Ramos (cell line): ENCODE results near the gene NLE1.
"Not testable (repeated sequence)": the region's sequence is repeated elsewhere in the genome, so short reads cannot be mapped to it uniquely, and the experiment has no call there.

ENCODE experiments used
- in situ Hi-C: fragments of 300-500 bp; cut with MboI; formaldehyde crosslinking; loops from one replicate; pipeline ENCODE4 v1.14.3; 2022; ENCODE audit warnings: low sequenced_read_pairs; ENCODE audit not compliant: unreplicated experiment

Gene NLE1

GRCh38 chr17:35164716-35165115 lies 22.6 kb upstream of the NLE1 start:
- in situ Hi-C loops = loop anchor here (10.0 kb wide), 1 partner anchor 370 kb away; the partner anchor contains the start of gene SLFN12L

- in situ Hi-C loops = loop anchor here (10.0 kb wide), 1 partner anchor 371 kb away; the partner anchor contains the start of gene SLFN12L
These were observed 21.8 kb upstream of the NLE1 start for GRCh38 chr17:35163886-35164285.

DNA sequence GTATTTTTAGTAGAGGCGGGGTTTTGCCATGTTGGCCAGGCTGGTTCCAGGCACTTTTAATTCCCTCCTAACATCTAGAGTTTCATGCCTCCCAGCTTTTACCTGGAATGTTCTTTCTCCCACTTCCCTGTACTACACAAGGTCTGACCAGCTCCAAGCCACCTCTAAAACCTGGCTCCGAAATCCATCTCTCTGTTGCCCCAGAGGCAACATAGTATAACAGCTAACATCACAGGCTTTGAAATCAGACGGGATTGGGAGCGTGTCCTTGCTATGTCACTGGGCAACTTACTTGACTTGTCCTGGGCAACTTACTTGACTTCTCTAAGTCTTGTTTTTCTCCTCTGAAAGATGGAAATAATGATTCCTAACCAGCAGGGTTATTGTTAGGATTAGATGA lies 20.7 kb upstream of the NLE1 start:
- in situ Hi-C loops = loop anchor here (10.0 kb wide), 1 partner anchor 372 kb away; the partner anchor contains the start of gene SLFN12L

GRCh38 chr17:35161281-35161761 lies 19.2 kb upstream of the NLE1 start:
- in situ Hi-C loops = loop anchor here (10.0 kb wide), 1 partner anchor 373 kb away; the partner anchor contains the start of gene SLFN12L

DNA sequence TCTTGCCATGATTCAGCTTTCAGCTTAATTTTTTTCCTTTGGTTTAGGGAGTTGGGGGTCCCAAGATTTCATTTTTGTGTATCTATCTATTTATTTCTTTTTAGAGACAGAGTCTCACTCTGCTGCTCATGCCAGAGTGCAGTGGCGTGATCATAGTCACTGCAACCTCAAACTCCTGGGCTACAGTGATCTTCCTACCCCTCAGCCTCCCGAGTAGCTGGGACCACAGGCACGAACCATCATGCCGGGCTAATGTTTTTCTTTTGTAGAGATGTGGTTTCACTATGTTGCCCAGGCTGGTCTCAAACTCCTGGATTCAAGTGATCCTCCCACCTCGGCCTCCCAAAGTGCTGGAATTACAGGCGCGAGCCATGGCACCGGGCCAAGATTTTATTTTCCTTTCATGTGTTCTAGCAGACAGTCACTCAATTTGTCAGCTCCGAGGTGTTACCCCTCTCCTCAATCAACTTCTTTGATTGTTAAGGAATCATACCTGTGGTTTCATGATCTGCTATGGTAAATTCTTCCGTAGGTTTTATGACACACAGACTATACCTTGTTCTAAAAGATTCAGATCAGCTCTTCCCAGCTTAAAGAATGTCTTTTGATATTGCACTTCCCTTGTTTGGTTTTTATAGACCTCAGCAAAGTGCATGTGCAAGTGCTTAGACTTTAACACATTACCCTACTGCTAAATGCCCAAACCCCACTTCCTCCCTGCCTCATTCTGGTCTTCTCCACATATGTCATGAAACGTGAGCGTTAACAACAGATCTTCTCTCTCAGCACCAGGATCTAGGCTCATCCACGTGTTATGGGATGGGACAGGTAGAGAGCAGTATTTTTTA lies 18.5 kb upstream of the NLE1 start:
- in situ Hi-C loops = loop anchor here (10.0 kb wide), 1 partner anchor 374 kb away; the partner anchor contains the start of gene SLFN12L

DNA sequence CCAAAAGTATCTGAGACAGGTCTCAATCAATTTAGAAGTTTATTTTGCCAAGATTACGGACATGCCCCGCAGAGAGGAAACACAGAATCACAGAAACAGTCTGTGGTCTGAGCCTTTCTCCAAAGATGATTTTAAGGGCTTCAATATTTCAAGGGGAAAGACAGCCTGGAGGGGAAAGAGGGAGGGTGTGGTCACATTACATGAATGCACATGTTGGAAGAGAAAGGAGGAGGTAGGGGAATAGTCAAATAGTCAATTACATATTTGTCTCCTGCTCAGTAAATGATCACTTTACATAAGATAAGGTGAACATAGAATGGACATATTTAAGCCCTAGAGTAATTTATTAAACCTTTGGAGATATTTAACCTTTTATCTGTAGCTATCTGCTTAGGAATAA lies 17.8 kb upstream of the NLE1 start:
- in situ Hi-C loops = loop anchor here (10.0 kb wide), 1 partner anchor 375 kb away; the partner anchor contains the start of gene SLFN12L

DNA sequence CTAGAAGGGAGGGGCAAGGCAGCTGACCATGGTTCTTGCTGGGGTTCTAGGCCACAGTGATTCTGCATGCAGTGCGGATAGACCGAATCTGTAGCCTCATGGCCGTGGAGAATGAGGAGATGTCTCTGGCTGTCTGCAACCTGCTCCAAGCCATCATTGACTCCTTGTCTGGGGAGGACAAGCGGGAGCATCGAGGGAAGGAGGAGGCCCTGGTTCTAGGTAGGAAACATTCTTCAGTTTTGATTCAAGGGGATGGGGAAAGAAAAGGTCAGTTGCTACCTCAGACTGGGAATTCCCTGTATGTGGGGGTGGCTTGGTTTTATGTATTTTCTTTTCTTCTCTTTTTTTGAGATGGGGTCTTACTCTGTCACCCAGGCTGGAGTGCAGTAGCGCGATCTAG lies 13.1 kb upstream of the NLE1 start:
- in situ Hi-C loops = no loop called here

- in situ Hi-C loops = no loop called here
These were observed 12.4 kb upstream of the NLE1 start for GRCh38 chr17:35154196-35155165.

GRCh38 chr17:35152421-35153140 lies 10.5 kb upstream of the NLE1 start:
- in situ Hi-C loops = no loop called here

DNA sequence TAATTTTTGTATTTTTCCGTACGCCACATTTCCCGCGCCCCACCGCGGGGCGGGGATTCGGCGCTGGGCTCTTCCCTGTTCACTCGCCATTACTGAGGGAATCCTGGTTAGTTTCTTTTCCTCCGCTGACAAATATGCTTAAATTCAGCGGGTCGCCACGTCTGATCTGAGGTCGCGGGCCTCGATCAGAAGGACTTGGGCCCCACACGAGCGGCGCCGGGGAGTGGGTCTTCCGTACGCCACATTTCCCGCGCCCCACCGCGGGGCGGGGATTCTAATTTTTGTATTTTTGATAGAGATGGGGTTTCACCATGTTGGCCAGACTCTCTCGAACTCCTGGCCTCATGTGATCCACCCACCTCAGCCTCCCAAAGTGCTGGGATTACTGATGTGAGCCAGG lies 9.0 kb upstream of the NLE1 start:
- in situ Hi-C loops = not testable (repeated sequence)

DNA sequence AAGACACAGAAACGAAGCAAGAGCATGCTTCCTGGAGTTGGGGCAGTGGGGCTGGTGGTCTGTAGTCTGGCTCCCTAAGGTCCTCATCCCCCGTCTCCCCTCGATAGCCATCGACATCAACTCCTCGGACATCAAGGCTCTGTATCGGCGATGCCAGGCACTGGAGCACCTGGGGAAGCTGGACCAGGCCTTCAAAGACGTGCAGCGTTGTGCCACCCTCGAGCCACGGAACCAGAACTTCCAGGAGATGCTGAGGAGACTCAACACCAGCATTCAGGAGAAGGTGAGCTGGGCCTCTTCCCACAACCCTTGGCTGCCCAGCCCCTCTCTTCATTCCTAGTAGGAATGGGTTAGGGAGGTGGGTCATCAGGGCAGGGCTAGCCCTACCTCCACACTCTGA lies 7.8 kb upstream of the NLE1 start:
- in situ Hi-C loops = no loop called here

DNA sequence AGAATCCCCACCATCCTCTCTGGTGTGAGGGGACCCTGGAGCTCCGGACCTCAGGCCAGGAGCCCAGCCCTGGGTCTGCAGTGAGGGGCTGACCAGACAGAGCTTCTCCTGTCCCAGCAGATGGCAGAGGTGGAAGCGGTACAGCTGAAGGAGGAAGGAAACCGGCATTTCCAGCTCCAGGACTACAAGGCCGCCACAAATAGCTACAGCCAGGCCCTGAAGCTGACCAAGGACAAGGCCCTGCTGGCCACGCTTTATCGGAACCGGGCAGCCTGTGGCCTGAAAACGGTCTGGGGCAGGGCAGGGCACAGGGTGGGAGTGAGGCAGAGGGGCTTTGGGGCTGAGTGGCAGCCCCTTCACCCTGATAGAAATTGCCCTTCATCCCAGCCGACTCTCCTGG lies 6.0 kb upstream of the NLE1 start:
- in situ Hi-C loops = no loop called here

GRCh38 chr17:35147375-35147905 lies 5.3 kb upstream of the NLE1 start, which contains the start of gene UNC45B:
TSS of gene UNC45B (plus strand) at chr17:35147817. CDS start at chr17:35148264, 447 bp downstream.
- in situ Hi-C loops = no loop called here

- in situ Hi-C loops = no loop called here
These were observed 4.2 kb upstream of the NLE1 start for GRCh38 chr17:35146214-35146833.

GRCh38 chr17:35144840-35145239 lies 2.7 kb upstream of the NLE1 start:
- in situ Hi-C loops = no loop called here

GRCh38 chr17:35142467-35142796 lies 329 bp upstream of the NLE1 start:
- in situ Hi-C loops = no loop called here

GRCh38 chr17:35138218-35138617 lies 3.9 kb downstream of the NLE1 start:
- in situ Hi-C loops = no loop called here

DNA sequence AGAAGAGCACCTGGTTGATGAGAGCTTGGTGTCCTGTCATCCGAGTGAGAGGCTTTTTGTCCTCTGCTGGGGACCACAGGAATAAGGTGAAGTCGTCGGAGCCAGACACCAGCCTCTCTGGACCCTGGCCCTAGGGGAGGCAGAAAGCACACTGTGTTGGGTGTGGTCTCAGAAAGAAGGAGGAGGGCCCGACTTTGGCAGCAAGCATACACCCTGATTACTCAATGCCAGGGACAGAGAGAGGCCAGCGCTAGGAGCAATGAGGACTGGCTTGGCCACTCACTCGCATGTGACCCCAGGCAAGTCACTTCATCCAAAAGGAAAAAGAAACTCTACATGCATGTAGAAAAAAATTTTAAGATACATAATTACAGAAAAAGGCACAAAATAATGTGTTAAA lies 6.8 kb downstream of the NLE1 start:
- in situ Hi-C loops = no loop called here
